Esophagus muscularis mucosa (tissue), 4 donors: ENCODE data around the gene PCDH12. TPM values are rescaled to one million over a fixed set of nuclear protein-coding genes. Genes with fewer than 3 reads are reported as not detected.
A peak's percentile ranks its signal among the peaks of the same experiment; 100 is the strongest.

Experiments used
- DNase-seq: peaks from one replicate; pipeline ENCODE4 v3.0.0-alpha.2; 2017; ENCODE audit errors: extremely low spot score
- H3K27ac ChIP-seq, 4 donors: fragments of 200-600 bp; sonication (generic); replicated peaks in 1 of 4; 1 replicate in 3 of 4; 2 replicates in 1 of 4; pipeline ENCODE4 v1.5.1; 2016 to 2019; ENCODE audit warnings: mild to moderate bottlenecking in 1 of 4
- H3K27me3 ChIP-seq, 4 donors: fragments of 200-600 bp; sonication (generic); one replicate each; pipeline versions ENCODE4 v1.5.1 to v1.6.0; 2016 to 2019
- H3K36me3 ChIP-seq, 4 donors: fragments of 200-600 bp; sonication (generic); one replicate each; pipeline ENCODE4 v1.5.1; 2016 to 2019
- H3K4me1 ChIP-seq, 4 donors: fragments of 200-600 bp; sonication (generic); one replicate each; pipeline ENCODE4 v1.5.1; 2016 to 2019
- H3K4me3 ChIP-seq, 4 donors: fragments of 200-600 bp; sonication (generic); 1 replicate in 2 of 4; 2 replicates in 2 of 4; pipeline ENCODE4 v1.5.1; 2016 to 2019; ENCODE audit warnings: mild to moderate bottlenecking in 4 of 4, moderate library complexity in 1 of 4
- H3K9me3 ChIP-seq, 4 donors: fragments of 200-600 bp; sonication (generic); 1 replicate in 3 of 4; 2 replicates in 1 of 4; pipeline ENCODE4 v1.5.1; 2016 to 2019
- CTCF ChIP-seq, 3 experiments: fragments of 200-600 bp in 2 of 3; fragments of 450-650 bp in 1 of 3; sonication (generic) in 2 of 3; IDR thresholded peaks; one replicate each; pipeline ENCODE4 v1.5.1; 2017 to 2019; ENCODE audit warnings: antibody characterized with exemption in 3 of 3, mild to moderate bottlenecking in 2 of 3, moderate library complexity in 1 of 3
- EP300 ChIP-seq: sonication (generic); formaldehyde crosslinking; IDR thresholded peaks from one replicate; pipeline ENCODE4 v1.6.1; 2017; ENCODE audit warnings: antibody characterized with exemption
- POLR2A ChIP-seq: fragments of 450-650 bp; IDR thresholded peaks from one replicate; pipeline ENCODE4 v1.6.1; 2017; ENCODE audit warnings: antibody characterized with exemption, moderate library complexity, mild to moderate bottlenecking, low read depth
- POLR2AphosphoS5 ChIP-seq, 2 donors: sonication (generic); formaldehyde crosslinking; IDR thresholded peaks; one replicate each; pipeline ENCODE4 v1.6.1; 2017; ENCODE audit warnings: antibody characterized with exemption in 2 of 2
- WGBS: methylation state at CpG from one replicate; pipeline ENCODE4 v1.1.5; 2018; 5-methylcytosine and 5-hydroxymethylcytosine counted together
- intact Hi-C: fragments of 100-400 bp; cut with DNase I; formaldehyde crosslinking; loops from one replicate; pipeline ENCODE4 v1.15.1; 2023
- total RNA-seq, 4 donors: library from RNA; depleted of rRNA; stranded (reverse); fragments of >200 nt; gene quantifications; one replicate each; pipeline versions ENCODE4 v1.1.0 to v1.2.1, GENCODE V29; 2016

PCDH12 gene
- total RNA-seq, 4 donors from 2014 or later, result 1.2 to 6.7 (median 3.5) TPM

- Histone ChIP-seq H3K4me3 (peak overlapping the region in 1 of 4 donors; percentile 25), H3K27ac (peak overlapping the region; percentile 3 to 66 (median 34))
- intact Hi-C loops, result no loop called here
Observed at GRCh38 chr5:141958546-141959172, 657 bp upstream of the PCDH12 start.

GRCh38 chr5:141957367-141957996 is 520 bp downstream of the PCDH12 start:
- Histone ChIP-seq H3K4me1 (peaks cover 29 to 64% (median 47%) of the 10 kb centered on the region in 4 donors), H3K36me3 (peaks cover 0 to 7% (median 3%) of the 10 kb centered on the region in 4 donors), H3K9me3 (no peaks in the 10 kb centered on the region), H3K4me3 (peak overlapping the region; percentile 25 to 40 (median 26)), H3K27me3 (peaks cover 0 to 11% (median 0%) of the 10 kb centered on the region in 4 donors), H3K27ac (peak overlapping the region in 3 of 4 donors; percentile 59 to 66 (median 62))
- intact Hi-C loops, result no loop called here
- 70% methylated on average over 14 of the region's 16 CpGs for WGBS
- DNase-seq, result no peak
- TF ChIP-seq POLR2A (no peak), CTCF (IDR thresholded peaks at IDR 0.05) (no peak), POLR2AphosphoS5 (IDR thresholded peaks at IDR 0.05) (no peak), EP300 (no peak)

More at GRCh38 chr5:141958546-141959172, 657 bp upstream of the PCDH12 start:
- TF ChIP-seq POLR2AphosphoS5 (IDR thresholded peaks at IDR 0.05), result peak in 1 of 2 donors; percentile 12
- no peak for TF ChIP-seq EP300
- H3K27me3 ChIP-seq, result peaks cover 0 to 11% (median 0%) of the 10 kb centered on the region in 4 donors
- DNase-seq, result no peak
- peaks cover 0 to 7% (median 3%) of the 10 kb centered on the region in 4 donors for H3K36me3 ChIP-seq
- 48% methylated on average over 8 of the region's 8 CpGs for WGBS
- peaks cover 29 to 55% (median 42%) of the 10 kb centered on the region in 4 donors for H3K4me1 ChIP-seq
- no peaks in the 10 kb centered on the region for H3K9me3 ChIP-seq

GRCh38 chr5:141954194-141954593 is 3.8 kb downstream of the PCDH12 start:
- Histone ChIP-seq H3K4me3 (no peak overlapping the region), H3K4me1 (peaks cover 22 to 61% (median 39%) of the 10 kb centered on the region in 4 donors), H3K27ac (no peak overlapping the region), H3K9me3 (no peaks in the 10 kb centered on the region), H3K27me3 (no peaks in the 10 kb centered on the region), H3K36me3 (peaks cover 0 to 19% (median 9%) of the 10 kb centered on the region in 4 donors)
- intact Hi-C loops, result no loop called here
- no peak for DNase-seq
- TF ChIP-seq CTCF (IDR thresholded peaks at IDR 0.05) (no peak), POLR2AphosphoS5 (IDR thresholded peaks at IDR 0.05) (no peak), EP300 (no peak), POLR2A (no peak)
- WGBS, result 90% methylated on average over 2 of the region's 2 CpGs

GRCh38 chr5:141952020-141952419 is 6.0 kb downstream of the PCDH12 start:
- Histone ChIP-seq H3K36me3 (peaks cover 0 to 28% (median 9%) of the 10 kb centered on the region in 4 donors), H3K9me3 (no peaks in the 10 kb centered on the region), H3K4me3 (no peak overlapping the region), H3K27ac (no peak overlapping the region), H3K4me1 (peaks cover 8 to 40% (median 23%) of the 10 kb centered on the region in 4 donors), H3K27me3 (no peaks in the 10 kb centered on the region)
- intact Hi-C loops, result no loop called here
- TF ChIP-seq CTCF (IDR thresholded peaks at IDR 0.05) (no peak), EP300 (no peak), POLR2A (no peak), POLR2AphosphoS5 (IDR thresholded peaks at IDR 0.05) (no peak)
- 85% methylated on average over 2 of the region's 2 CpGs for WGBS
- DNase-seq, result no peak

GRCh38 chr5:141951332-141951781 is 6.6 kb downstream of the PCDH12 start:
- no peak for DNase-seq
- WGBS, result 41% methylated on average over 6 of the region's 9 CpGs
- TF ChIP-seq EP300, result no peak
- TF ChIP-seq POLR2AphosphoS5 (IDR thresholded peaks at IDR 0.05), result peak in 1 of 2 donors; percentile 21
- TF ChIP-seq POLR2A, result no peak
- peak in 1 of 3 experiments; percentile 23 for TF ChIP-seq CTCF (IDR thresholded peaks at IDR 0.05)
- intact Hi-C loops, result no loop called here
- Histone ChIP-seq H3K27ac (no peak overlapping the region), H3K4me3 (no peak overlapping the region), H3K9me3 (no peaks in the 10 kb centered on the region), H3K36me3 (peaks cover 0 to 31% (median 9%) of the 10 kb centered on the region in 4 donors), H3K4me1 (peaks cover 6 to 41% (median 25%) of the 10 kb centered on the region in 4 donors), H3K27me3 (no peaks in the 10 kb centered on the region)
